Heart left ventricle (tissue), 13 donors: Measurements from ENCODE around the gene PRSS1.
"Not testable (repeated sequence)": the region's sequence is repeated elsewhere in the genome, so short reads cannot be mapped to it uniquely, and the experiment has no call there.

Experiments
- POLR2A ChIP-seq, 2 donors: fragments of 450-650 bp; IDR thresholded peaks; one replicate each; pipeline ENCODE4 v1.6.1; 2017; ENCODE audit warnings: antibody characterized with exemption in 2 of 2, mild to moderate bottlenecking in 2 of 2, moderate library complexity in 2 of 2
- TF ChIP-seq, protein P1 (sequence below), 12 donors: fragments of 200-600 bp; sonication (generic) in 4 of 12; IDR thresholded peaks; one replicate each; pipeline versions ENCODE4 v1.5.0 to v1.8.0; 2018 to 2022; ENCODE audit warnings: antibody characterized with exemption in 12 of 12, mild to moderate bottlenecking in 5 of 12
- donor health status: ischemic (EF 13 %, LVEDD 7.1; RV severe dilation, severe dysfunction).
- donor health status: DM: no; HTN: yes; CAD: no.
- donor health status: DM: no; HTN: no; CAD: no.
- donor health status: ischemic (EF 25% LVEDD 6.9; RV normal size, moderate dysfunction).
- donor health status: ischemic (EF 25% LVEDD 5.7; RV mildly dilated, moderate dysfunction).
- donor health status: ischemic (EF 35%, LVEDD 5.7; RV mildly dilated, moderate dysfunction).
- donor health status: nonischemic (EF 11% LVEDD 7.7; RV severe dilation, severe dysfunction).
- donor health status: DM: yes; HTN: yes; CAD: no.
- donor health status: PGD.
- donor health status: ischemic (EF 29% LVEDD 5.4; RV normal size, mild dysfunction).
- donor health status: nonischemic (EF 23%, LVEDD 6.1; RV moderate dilation, normal function).

DNA sequence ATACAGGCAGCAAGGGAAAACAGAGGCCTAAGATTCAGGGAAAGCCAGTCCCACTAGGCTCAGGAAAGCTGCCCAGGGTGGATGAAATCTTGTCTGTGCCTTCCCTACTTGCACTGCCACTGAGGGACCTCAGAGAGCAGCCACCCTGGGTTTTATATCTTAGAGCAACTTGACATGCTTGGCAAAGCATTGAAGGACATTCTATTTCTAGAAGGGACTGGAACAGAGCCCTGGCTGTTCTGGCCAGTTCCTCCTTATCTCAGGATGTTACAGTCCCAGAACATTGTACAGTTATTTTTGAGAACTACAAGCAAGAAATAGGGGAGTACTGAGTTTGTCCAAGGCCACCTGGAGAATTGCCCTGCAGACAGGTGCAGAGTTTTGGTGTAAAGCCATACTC is 7.3 kb upstream of the PRSS1 start:
- TF ChIP-seq, protein P1, sequence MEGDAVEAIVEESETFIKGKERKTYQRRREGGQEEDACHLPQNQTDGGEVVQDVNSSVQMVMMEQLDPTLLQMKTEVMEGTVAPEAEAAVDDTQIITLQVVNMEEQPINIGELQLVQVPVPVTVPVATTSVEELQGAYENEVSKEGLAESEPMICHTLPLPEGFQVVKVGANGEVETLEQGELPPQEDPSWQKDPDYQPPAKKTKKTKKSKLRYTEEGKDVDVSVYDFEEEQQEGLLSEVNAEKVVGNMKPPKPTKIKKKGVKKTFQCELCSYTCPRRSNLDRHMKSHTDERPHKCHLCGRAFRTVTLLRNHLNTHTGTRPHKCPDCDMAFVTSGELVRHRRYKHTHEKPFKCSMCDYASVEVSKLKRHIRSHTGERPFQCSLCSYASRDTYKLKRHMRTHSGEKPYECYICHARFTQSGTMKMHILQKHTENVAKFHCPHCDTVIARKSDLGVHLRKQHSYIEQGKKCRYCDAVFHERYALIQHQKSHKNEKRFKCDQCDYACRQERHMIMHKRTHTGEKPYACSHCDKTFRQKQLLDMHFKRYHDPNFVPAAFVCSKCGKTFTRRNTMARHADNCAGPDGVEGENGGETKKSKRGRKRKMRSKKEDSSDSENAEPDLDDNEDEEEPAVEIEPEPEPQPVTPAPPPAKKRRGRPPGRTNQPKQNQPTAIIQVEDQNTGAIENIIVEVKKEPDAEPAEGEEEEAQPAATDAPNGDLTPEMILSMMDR (IDR thresholded peaks at IDR 0.05), result peak in 1 of 12 donors; percentile 12
- not testable (repeated sequence) for TF ChIP-seq POLR2A (IDR thresholded peaks at IDR 0.05)
